ENCODE data around the gene BORCS5.
"Not testable (repeated sequence)": the region's sequence is repeated elsewhere in the genome, so short reads cannot be mapped to it uniquely, and the experiment has no call there.

The BORCS5 gene

GRCh38 chr12:12356896-12357718 is at the start of gene BORCS5:
Gene BORCS5 (plus strand): TSS chr12:12357078. CDS start chr12:12357452, 374 bp downstream.
- peak; percentile 89 for DNase-seq

- DNase-seq: not testable (repeated sequence)
These were observed 46.2 kb upstream of the BORCS5 start for GRCh38 chr12:12310695-12311094.

- no peak for DNase-seq
These were observed 41.0 kb upstream of the BORCS5 start for GRCh38 chr12:12315838-12316237.

- DNase-seq: no peak
These were observed 37.3 kb upstream of the BORCS5 start for GRCh38 chr12:12319451-12320183.

- DNase-seq: no peak
These were observed 33.8 kb upstream of the BORCS5 start for GRCh38 chr12:12323118-12323517.

GRCh38 chr12:12323591-12323990 is 33.3 kb upstream of the BORCS5 start:
- DNase-seq: peak; percentile 85

GRCh38 chr12:12326262-12326661 is 30.6 kb upstream of the BORCS5 start:
- no peak for DNase-seq

GRCh38 chr12:12327802-12328201 is 29.1 kb upstream of the BORCS5 start:
- peak; percentile 43 for DNase-seq

GRCh38 chr12:12331244-12331771 is 25.6 kb upstream of the BORCS5 start:
- no peak for DNase-seq

- no peak for DNase-seq
These were observed 25.0 kb upstream of the BORCS5 start for GRCh38 chr12:12331896-12332295.

- peak; percentile 90 for DNase-seq
These were observed 23.2 kb upstream of the BORCS5 start for GRCh38 chr12:12333407-12334366.

GRCh38 chr12:12334367-12335040 is 22.4 kb upstream of the BORCS5 start:
- peak; percentile 37 for DNase-seq

- no peak for DNase-seq
These were observed 20.8 kb upstream of the BORCS5 start for GRCh38 chr12:12336049-12336411.

GRCh38 chr12:12336511-12336910 is 20.4 kb upstream of the BORCS5 start:
- no peak for DNase-seq

- no peak for DNase-seq
These were observed 18.2 kb upstream of the BORCS5 start for GRCh38 chr12:12338527-12339168.

- no peak for DNase-seq
These were observed 6.9 kb upstream of the BORCS5 start, which contains the start of gene MANSC1 for GRCh38 chr12:12349711-12350665. Gene MANSC1 (minus strand): TSS chr12:12350242. CDS start chr12:12343314, 6,928 bp downstream.

- DNase-seq: peak; percentile 59
These were observed 5.9 kb upstream of the BORCS5 start for GRCh38 chr12:12350868-12351463.

GRCh38 chr12:12351468-12352185 is 5.3 kb upstream of the BORCS5 start:
- not testable (repeated sequence) for DNase-seq

GRCh38 chr12:12353276-12353675 is 3.6 kb upstream of the BORCS5 start:
- DNase-seq: no peak
